HG03460 (cell line): Measurements from ENCODE around the gene IL17RC.
A peak's percentile ranks its signal among the peaks of the same experiment; 100 is the strongest.
"Not testable (repeated sequence)": the region's sequence is repeated elsewhere in the genome, so short reads cannot be mapped to it uniquely, and the experiment has no call there.

Experiments
- ATAC-seq: cut with Tn5 transposase; IDR thresholded peaks from one replicate; pipeline ENCODE4 v1.9.1; 2021; ENCODE audit not compliant: unreplicated experiment

The IL17RC gene

GRCh38 chr3:9893739-9894138 is 23.2 kb upstream of the IL17RC start:
- ATAC-seq: no peak

GRCh38 chr3:9895715-9896114 is 21.2 kb upstream of the IL17RC start:
- not testable (repeated sequence) for ATAC-seq

GRCh38 chr3:9896755-9897407 is 20.0 kb upstream of the IL17RC start:
- not testable (repeated sequence) for ATAC-seq

- peak; percentile 76 for ATAC-seq
These were observed 19.2 kb upstream of the IL17RC start for GRCh38 chr3:9897408-9898372.

- ATAC-seq: no peak
These were observed 18.2 kb upstream of the IL17RC start for GRCh38 chr3:9898467-9899241.

GRCh38 chr3:9899289-9899791 is 17.6 kb upstream of the IL17RC start:
- ATAC-seq: no peak

GRCh38 chr3:9900965-9901415 is 15.9 kb upstream of the IL17RC start:
- not testable (repeated sequence) for ATAC-seq

- no peak for ATAC-seq
These were observed 14.9 kb upstream of the IL17RC start for GRCh38 chr3:9901967-9902366.

GRCh38 chr3:9902372-9903237 is 14.3 kb upstream of the IL17RC start, which contains the start of gene IL17RE:
Gene IL17RE, plus strand, starts transcription at chr3:9902848. Its CDS starts 85 bp downstream, at chr3:9902933.
- no peak for ATAC-seq

- ATAC-seq: no peak
These were observed 13.7 kb upstream of the IL17RC start for GRCh38 chr3:9903238-9903624.

- ATAC-seq: no peak
These were observed 13.0 kb upstream of the IL17RC start for GRCh38 chr3:9903904-9904303.

GRCh38 chr3:9906480-9906879 is 10.4 kb upstream of the IL17RC start:
- ATAC-seq: no peak

GRCh38 chr3:9908286-9908685 is 8.6 kb upstream of the IL17RC start:
- no peak for ATAC-seq

GRCh38 chr3:9909221-9910013 is 7.5 kb upstream of the IL17RC start:
- no peak for ATAC-seq

GRCh38 chr3:9911863-9912262 is 5.0 kb upstream of the IL17RC start:
- no peak for ATAC-seq

- ATAC-seq: no peak
These were observed 4.5 kb upstream of the IL17RC start for GRCh38 chr3:9912294-9912935.

GRCh38 chr3:9913601-9914000 is 3.3 kb upstream of the IL17RC start:
- no peak for ATAC-seq

GRCh38 chr3:9914011-9914410 is 2.9 kb upstream of the IL17RC start:
- ATAC-seq: no peak
